ENCODE data around the gene INPP5D.

Gene INPP5D

DNA sequence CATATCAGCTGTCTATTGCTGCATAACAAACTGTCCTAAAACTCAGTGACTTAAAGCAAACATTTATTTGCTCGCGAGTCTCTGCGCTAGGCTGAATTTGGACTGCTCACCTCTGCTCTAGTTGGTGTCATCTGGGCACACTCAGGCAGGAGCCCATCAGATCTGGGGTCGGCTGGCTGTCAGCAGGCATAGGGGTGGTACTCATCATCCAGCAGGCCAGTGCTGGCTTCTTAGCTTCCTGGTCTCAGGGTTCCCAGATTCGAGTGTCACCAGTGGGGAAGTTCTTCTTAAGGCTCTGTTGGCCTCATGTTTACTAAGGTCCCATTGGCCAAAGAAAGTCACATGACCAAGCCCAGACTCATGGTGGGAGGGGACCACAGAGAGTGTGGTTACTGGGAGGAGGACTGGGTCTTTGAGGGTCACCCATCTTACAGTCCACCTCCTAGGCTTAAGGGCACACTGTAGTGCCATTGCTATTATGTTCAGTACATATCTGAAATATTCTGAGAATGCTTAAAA, 119.8 kb downstream of the INPP5D start:
- Histone ChIP-seq H2AFZ (ENCODE audit: low read depth, low read length, severe bottlenecking) (no peak overlapping the region), H3K27ac (ENCODE audit: low read depth, low read length) (no peak overlapping the region), H3K79me2 (ENCODE audit: insufficient read depth, low read length) (no peaks in the 10 kb centered on the region), H4K20me1 (ENCODE audit: low read depth, low read length) (no peaks in the 10 kb centered on the region), H3K9me2 (replicated peaks; ENCODE audit: insufficient read depth, low read length) (no peaks in the 10 kb centered on the region), H3F3A (ENCODE audit: insufficient read depth) (no peaks in the 10 kb centered on the region), H3K4me3 (ENCODE audit: insufficient read depth, low read length, poor library complexity, severe bottlenecking) (no peak overlapping the region), H3K4me2 (ENCODE audit: low read depth, low read length, poor library complexity, severe bottlenecking) (no peak overlapping the region), H3K9me3 (ENCODE audit: insufficient read depth, low read length) (no peaks in the 10 kb centered on the region), H3K36me3 (ENCODE audit: low read length) (peaks cover 7% of the 10 kb centered on the region; the same call in 1 of the 2 replicates), H3K27me3 (ENCODE audit: low read length) (no peaks in the 10 kb centered on the region), H3K9ac (ENCODE audit: low read length) (no peak overlapping the region)
- TF ChIP-seq, protein P1, sequence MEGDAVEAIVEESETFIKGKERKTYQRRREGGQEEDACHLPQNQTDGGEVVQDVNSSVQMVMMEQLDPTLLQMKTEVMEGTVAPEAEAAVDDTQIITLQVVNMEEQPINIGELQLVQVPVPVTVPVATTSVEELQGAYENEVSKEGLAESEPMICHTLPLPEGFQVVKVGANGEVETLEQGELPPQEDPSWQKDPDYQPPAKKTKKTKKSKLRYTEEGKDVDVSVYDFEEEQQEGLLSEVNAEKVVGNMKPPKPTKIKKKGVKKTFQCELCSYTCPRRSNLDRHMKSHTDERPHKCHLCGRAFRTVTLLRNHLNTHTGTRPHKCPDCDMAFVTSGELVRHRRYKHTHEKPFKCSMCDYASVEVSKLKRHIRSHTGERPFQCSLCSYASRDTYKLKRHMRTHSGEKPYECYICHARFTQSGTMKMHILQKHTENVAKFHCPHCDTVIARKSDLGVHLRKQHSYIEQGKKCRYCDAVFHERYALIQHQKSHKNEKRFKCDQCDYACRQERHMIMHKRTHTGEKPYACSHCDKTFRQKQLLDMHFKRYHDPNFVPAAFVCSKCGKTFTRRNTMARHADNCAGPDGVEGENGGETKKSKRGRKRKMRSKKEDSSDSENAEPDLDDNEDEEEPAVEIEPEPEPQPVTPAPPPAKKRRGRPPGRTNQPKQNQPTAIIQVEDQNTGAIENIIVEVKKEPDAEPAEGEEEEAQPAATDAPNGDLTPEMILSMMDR (IDR thresholded peaks at IDR 0.05; ENCODE audit: insufficient read depth, low read length, poor library complexity, severe bottlenecking), result no peak
- TF ChIP-seq EZH2phosphoT487 (conservative IDR thresholded peaks at IDR 0.05; ENCODE audit: low read length), result no peak

DNA sequence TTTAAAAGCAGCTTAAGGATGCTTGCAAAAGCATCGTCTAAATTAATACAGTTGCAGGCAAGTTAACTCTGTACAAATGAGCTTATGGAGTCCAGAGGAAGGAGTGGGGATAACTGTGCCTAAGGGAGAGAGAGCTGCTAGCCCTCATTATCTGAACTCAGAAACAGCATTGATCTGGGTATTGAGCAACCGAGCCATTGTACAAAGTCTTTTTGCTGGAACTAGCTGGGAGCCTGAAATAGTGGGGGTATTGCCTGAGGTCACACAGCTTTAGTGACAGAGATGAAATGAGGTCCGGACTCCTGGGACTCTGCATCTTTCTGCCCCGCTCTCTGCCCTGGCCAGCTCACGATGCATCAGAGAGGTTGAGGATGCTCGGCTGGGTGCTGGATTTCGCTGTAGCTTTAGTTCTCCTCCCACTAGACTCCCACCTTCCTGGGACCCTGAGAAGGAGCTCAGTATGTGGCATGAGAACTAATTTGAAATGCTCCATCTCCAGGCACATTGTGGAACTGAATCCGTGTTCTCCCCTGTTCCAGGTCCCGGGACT, 123.8 kb downstream of the INPP5D start:
- Histone ChIP-seq H3K9me3 (ENCODE audit: insufficient read depth, low read length) (no peaks in the 10 kb centered on the region), H3K36me3 (ENCODE audit: low read length) (peaks cover 7% of the 10 kb centered on the region; the same call in 1 of the 2 replicates), H4K20me1 (ENCODE audit: low read depth, low read length) (no peaks in the 10 kb centered on the region), H3K4me3 (ENCODE audit: insufficient read depth, low read length, poor library complexity, severe bottlenecking) (no peak overlapping the region), H3K27ac (ENCODE audit: low read depth, low read length) (no peak overlapping the region), H2AFZ (ENCODE audit: low read depth, low read length, severe bottlenecking) (no peak overlapping the region), H3K9ac (ENCODE audit: low read length) (no peak overlapping the region), H3K4me2 (ENCODE audit: low read depth, low read length, poor library complexity, severe bottlenecking) (no peak overlapping the region), H3K79me2 (ENCODE audit: insufficient read depth, low read length) (no peaks in the 10 kb centered on the region), H3F3A (ENCODE audit: insufficient read depth) (no peaks in the 10 kb centered on the region), H3K9me2 (replicated peaks; ENCODE audit: insufficient read depth, low read length) (no peaks in the 10 kb centered on the region), H3K27me3 (ENCODE audit: low read length) (no peaks in the 10 kb centered on the region)
- TF ChIP-seq EZH2phosphoT487 (conservative IDR thresholded peaks at IDR 0.05; ENCODE audit: low read length), result no peak
- TF ChIP-seq, protein P1 (IDR thresholded peaks at IDR 0.05; ENCODE audit: insufficient read depth, low read length, poor library complexity, severe bottlenecking), result no peak

DNA sequence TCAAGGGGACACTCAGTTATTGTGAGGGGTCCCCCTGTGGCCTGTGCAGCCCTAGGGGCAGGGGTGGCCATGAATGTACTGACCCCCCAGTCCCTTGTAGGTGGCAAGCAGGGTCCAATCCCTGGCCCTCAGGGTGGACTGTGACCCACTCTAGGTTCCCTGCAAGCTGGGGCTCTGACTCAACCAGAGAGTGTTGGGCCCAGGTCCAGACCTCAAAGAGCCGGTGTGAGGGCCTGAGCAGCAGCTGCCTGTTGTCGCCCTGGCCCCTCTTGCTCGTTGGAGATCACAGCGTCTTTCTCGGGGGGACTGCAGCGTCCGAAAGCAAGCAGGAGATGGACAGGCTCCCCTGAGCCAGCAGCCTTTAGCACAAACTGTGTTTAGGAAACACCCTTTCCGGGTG, 124.5 kb downstream of the INPP5D start:
- Histone ChIP-seq H3K79me2 (ENCODE audit: insufficient read depth, low read length) (no peaks in the 10 kb centered on the region), H3K9ac (ENCODE audit: low read length) (no peak overlapping the region), H3K27me3 (ENCODE audit: low read length) (no peaks in the 10 kb centered on the region), H3K36me3 (ENCODE audit: low read length) (peaks cover 7% of the 10 kb centered on the region; the same call in 1 of the 2 replicates), H2AFZ (ENCODE audit: low read depth, low read length, severe bottlenecking) (no peak overlapping the region), H3K9me3 (ENCODE audit: insufficient read depth, low read length) (no peaks in the 10 kb centered on the region), H4K20me1 (ENCODE audit: low read depth, low read length) (no peaks in the 10 kb centered on the region), H3K9me2 (replicated peaks; ENCODE audit: insufficient read depth, low read length) (no peaks in the 10 kb centered on the region), H3K27ac (ENCODE audit: low read depth, low read length) (no peak overlapping the region), H3F3A (ENCODE audit: insufficient read depth) (no peaks in the 10 kb centered on the region), H3K4me2 (ENCODE audit: low read depth, low read length, poor library complexity, severe bottlenecking) (no peak overlapping the region), H3K4me3 (ENCODE audit: insufficient read depth, low read length, poor library complexity, severe bottlenecking) (no peak overlapping the region)
- no peak for TF ChIP-seq EZH2phosphoT487 (conservative IDR thresholded peaks at IDR 0.05; ENCODE audit: low read length)
- TF ChIP-seq, protein P1 (IDR thresholded peaks at IDR 0.05; ENCODE audit: insufficient read depth, low read length, poor library complexity, severe bottlenecking), result no peak

All from SU-DHL-6 (cell line).